HepG2 (cell line): ENCODE results near the gene NMT2. TPM values are rescaled to one million over a fixed set of nuclear protein-coding genes. Genes with fewer than 3 reads are reported as not detected.

Source experiments
- JUN ChIP-seq: sonication (generic); formaldehyde crosslinking; IDR thresholded peaks from 2 replicates; pipeline ENCODE4 v1.4.0; 2020; ENCODE audit warnings: mild to moderate bottlenecking, missing genetic modification reagents
- KDM3A ChIP-seq: IDR thresholded peaks from 2 replicates; pipeline ENCODE4 v1.6.1; 2018; ENCODE audit warnings: low read depth, missing compliant biosample characterization
- KMT2A ChIP-seq: sonication (generic); formaldehyde crosslinking; IDR thresholded peaks from 2 replicates; pipeline ENCODE4 v1.4.0; 2020; ENCODE audit warnings: missing genetic modification reagents
- PPARG ChIP-seq: conservative IDR thresholded peaks from 2 replicates; pipeline ENCODE4 v1.6.1; 2016; ENCODE audit warnings: missing biosample characterization, missing genetic modification reagents
- RARA ChIP-seq: IDR thresholded peaks from 2 replicates; pipeline ENCODE4 v1.6.1; 2016; ENCODE audit warnings: missing genetic modification reagents, missing compliant biosample characterization
- SOX13 ChIP-seq, 3 experiments: fragments of 450-650 bp in 1 of 3; sonication (generic) in 1 of 3; formaldehyde crosslinking in 1 of 3; IDR thresholded peaks in 2 of 3; conservative IDR thresholded peaks in 1 of 3; 2 replicates each; pipeline versions ENCODE4 v1.5.0 to v1.6.1; 2016 to 2020; ENCODE audit warnings: antibody characterized with exemption in 1 of 3, mild to moderate bottlenecking in 1 of 3, missing compliant biosample characterization in 1 of 3, missing genetic modification reagents in 1 of 3, moderate library complexity in 1 of 3
- ZNF160 ChIP-seq: sonication (generic); formaldehyde crosslinking; IDR thresholded peaks from 2 replicates; pipeline ENCODE4 v1.8.0; 2022; ENCODE audit warnings: mild to moderate bottlenecking, inconsistent platforms, missing genetic modification reagents
- ZNF746 ChIP-seq: sonication (generic); formaldehyde crosslinking; IDR thresholded peaks from 2 replicates; pipeline ENCODE4 v1.8.0; 2022; ENCODE audit warnings: mild to moderate bottlenecking, missing genetic modification reagents
- polyA plus RNA-seq, 8 experiments: library from polyadenylated mRNA; depleted of rRNA in 3 of 8; stranded (reverse) in 7 of 8; unstranded in 1 of 8; fragments of >200 nt; fragmentation: Illumina TruSeq in 4 of 8; extraction: Trizol in 4 of 8; gene quantifications; 2 replicates each; pipeline versions ENCODE4 v1.2.1 to v1.2.3, GENCODE V29; 2011 to 2016; ENCODE audit warnings: low read depth in 4 of 8, missing spikeins in 1 of 8, mixed read lengths in 1 of 8; ENCODE audit not compliant: insufficient read depth in 1 of 8
- total RNA-seq, 5 experiments: library from RNA; depleted of rRNA; stranded (reverse); fragments of >200 nt; fragmentation: Illumina TruSeq; extraction: Trizol; gene quantifications; 2 replicates each; pipeline ENCODE4 v1.2.3, GENCODE V29; 2016; ENCODE audit warnings: low read depth in 1 of 5
- TF ChIP-seq, protein P1 (sequence below): IDR thresholded peaks from 2 replicates; pipeline ENCODE4 v1.4.0; 2020; ENCODE audit warnings: mild to moderate bottlenecking, missing genetic modification reagents
- TF ChIP-seq, protein P2 (sequence below): sonication (generic); formaldehyde crosslinking; IDR thresholded peaks from 2 replicates; pipeline ENCODE4 v1.5.1; 2020; ENCODE audit warnings: mild to moderate bottlenecking, missing genetic modification reagents, moderate library complexity
- TF ChIP-seq, protein P3 (sequence below): sonication (generic); formaldehyde crosslinking; IDR thresholded peaks from 2 replicates; pipeline ENCODE4 v1.4.0; 2020; ENCODE audit warnings: missing genetic modification reagents

Gene NMT2
- total and polyA plus RNA-seq, 2 of the 13 experiments (the other 11 are each of a cell fraction or from before 2014, with no cell fraction given), result 10.1 to 23.8 TPM

DNA sequence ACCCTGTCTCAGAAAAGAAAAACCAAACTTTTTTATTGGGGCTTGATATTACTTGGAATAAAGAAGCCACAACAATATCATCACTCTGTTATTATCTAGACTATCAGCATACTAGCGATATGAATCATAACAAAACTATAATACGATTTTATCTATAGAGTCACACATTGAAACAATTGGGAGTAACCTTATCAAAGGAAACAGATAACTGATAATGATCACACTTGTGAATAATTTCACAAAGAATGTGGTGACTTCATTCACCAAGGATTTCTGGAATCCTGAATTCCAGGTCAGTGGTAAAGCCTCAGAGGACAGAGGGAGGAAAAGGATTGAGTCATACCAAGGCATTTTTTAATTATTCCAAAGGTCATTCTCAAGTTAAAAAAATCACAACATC lies 32.1 kb upstream of the NMT2 start (continued):
- TF ChIP-seq, protein P1, sequence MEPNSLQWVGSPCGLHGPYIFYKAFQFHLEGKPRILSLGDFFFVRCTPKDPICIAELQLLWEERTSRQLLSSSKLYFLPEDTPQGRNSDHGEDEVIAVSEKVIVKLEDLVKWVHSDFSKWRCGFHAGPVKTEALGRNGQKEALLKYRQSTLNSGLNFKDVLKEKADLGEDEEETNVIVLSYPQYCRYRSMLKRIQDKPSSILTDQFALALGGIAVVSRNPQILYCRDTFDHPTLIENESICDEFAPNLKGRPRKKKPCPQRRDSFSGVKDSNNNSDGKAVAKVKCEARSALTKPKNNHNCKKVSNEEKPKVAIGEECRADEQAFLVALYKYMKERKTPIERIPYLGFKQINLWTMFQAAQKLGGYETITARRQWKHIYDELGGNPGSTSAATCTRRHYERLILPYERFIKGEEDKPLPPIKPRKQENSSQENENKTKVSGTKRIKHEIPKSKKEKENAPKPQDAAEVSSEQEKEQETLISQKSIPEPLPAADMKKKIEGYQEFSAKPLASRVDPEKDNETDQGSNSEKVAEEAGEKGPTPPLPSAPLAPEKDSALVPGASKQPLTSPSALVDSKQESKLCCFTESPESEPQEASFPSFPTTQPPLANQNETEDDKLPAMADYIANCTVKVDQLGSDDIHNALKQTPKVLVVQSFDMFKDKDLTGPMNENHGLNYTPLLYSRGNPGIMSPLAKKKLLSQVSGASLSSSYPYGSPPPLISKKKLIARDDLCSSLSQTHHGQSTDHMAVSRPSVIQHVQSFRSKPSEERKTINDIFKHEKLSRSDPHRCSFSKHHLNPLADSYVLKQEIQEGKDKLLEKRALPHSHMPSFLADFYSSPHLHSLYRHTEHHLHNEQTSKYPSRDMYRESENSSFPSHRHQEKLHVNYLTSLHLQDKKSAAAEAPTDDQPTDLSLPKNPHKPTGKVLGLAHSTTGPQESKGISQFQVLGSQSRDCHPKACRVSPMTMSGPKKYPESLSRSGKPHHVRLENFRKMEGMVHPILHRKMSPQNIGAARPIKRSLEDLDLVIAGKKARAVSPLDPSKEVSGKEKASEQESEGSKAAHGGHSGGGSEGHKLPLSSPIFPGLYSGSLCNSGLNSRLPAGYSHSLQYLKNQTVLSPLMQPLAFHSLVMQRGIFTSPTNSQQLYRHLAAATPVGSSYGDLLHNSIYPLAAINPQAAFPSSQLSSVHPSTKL, result 0 out of 2 replicates have a peak, but pooled peaks have one; percentile 19
- peak; percentile 34; the same call in 1 of the 2 replicates for TF ChIP-seq PPARG (CRISPR knock-in tag)
- no peak for TF ChIP-seq KMT2A (CRISPR knock-in tag)
- TF ChIP-seq RARA, result 0 out of 2 replicates have a peak, but pooled peaks have one; percentile 6
- TF ChIP-seq, protein P2, sequence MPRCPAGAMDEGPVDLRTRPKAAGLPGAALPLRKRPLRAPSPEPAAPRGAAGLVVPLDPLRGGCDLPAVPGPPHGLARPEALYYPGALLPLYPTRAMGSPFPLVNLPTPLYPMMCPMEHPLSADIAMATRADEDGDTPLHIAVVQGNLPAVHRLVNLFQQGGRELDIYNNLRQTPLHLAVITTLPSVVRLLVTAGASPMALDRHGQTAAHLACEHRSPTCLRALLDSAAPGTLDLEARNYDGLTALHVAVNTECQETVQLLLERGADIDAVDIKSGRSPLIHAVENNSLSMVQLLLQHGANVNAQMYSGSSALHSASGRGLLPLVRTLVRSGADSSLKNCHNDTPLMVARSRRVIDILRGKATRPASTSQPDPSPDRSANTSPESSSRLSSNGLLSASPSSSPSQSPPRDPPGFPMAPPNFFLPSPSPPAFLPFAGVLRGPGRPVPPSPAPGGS (CRISPR knock-in tag), result no peak
- TF ChIP-seq ZNF746 (CRISPR knock-in tag), result no peak
- TF ChIP-seq KDM3A, result no peak
- TF ChIP-seq SOX13 (IDR thresholded peaks at IDR 0.05), result no peak
- TF ChIP-seq SOX13 (CRISPR knock-in tag; conservative IDR thresholded peaks at IDR 0.05 in 1 of 2, IDR thresholded peaks at IDR 0.05 in 1 of 2), result peak in 1 of 2 experiments; percentile 57; a peak in 1 of 4 replicates
- TF ChIP-seq, protein P3, sequence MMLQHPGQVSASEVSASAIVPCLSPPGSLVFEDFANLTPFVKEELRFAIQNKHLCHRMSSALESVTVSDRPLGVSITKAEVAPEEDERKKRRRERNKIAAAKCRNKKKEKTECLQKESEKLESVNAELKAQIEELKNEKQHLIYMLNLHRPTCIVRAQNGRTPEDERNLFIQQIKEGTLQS (CRISPR knock-in tag), result peak; percentile 58; the same call in 1 of the 2 replicates
- 0 out of 2 replicates have a peak, but pooled peaks have one; percentile 44 for TF ChIP-seq JUN (CRISPR knock-in tag)
- no peak for TF ChIP-seq ZNF160
